Astrocyte (in vitro differentiated cells and primary cell): ENCODE data around the gene NPFFR1.

Source experiments
- CTCF ChIP-seq: IDR thresholded peaks from 2 replicates; pipeline ENCODE4 v1.5.1; 2011; ENCODE audit warnings: low read depth, mild to moderate bottlenecking, inconsistent platforms, low read length, moderate library complexity; ENCODE audit not compliant: insufficient read depth
- EZH2 ChIP-seq: IDR thresholded peaks from 2 replicates; pipeline ENCODE4 v1.6.1; 2012; ENCODE audit warnings: mild to moderate bottlenecking, low read length, inconsistent platforms; ENCODE audit not compliant: insufficient read depth

DNA sequence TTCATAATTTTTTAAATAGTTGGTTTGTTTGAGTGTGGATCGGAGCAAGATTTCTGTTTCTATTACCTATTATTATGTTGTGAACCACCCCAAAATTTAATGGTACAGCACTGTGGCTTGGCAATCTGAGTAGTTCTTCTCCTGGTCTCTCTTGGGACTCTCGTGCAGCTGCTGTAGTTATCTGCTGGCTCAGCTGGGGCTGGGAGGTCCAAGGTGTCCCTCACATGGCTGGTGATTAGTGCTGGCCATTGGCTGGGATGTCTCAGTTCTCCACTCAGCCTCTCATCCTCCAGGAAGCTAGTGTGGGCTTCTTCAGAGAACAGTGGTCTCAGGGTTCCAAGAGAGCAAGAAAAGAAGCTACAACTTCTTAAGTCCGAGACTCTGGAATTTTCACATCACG is 15.4 kb downstream of the NPFFR1 start:
- TF ChIP-seq CTCF (no peak), EZH2 (no peak)
